Neural progenitor cell (in vitro differentiated cells): Measurements from ENCODE around the gene FAM221B. TPM values are rescaled to one million over a fixed set of nuclear protein-coding genes. Genes with fewer than 3 reads are reported as not detected.

Experiments used
- DNase-seq: peaks from one replicate; pipeline ENCODE4 v3.0.0-alpha.2; 2016; ENCODE audit warnings: low spot score
- H2AFZ ChIP-seq: fragments of 200-600 bp; sonication (generic); replicated peaks from 2 replicates; pipeline ENCODE4 v1.6.1; 2016; ENCODE audit warnings: antibody characterized with exemption
- H3F3A ChIP-seq: fragments of 200-600 bp; sonication (generic); 2 replicates; pipeline ENCODE4 v1.6.1; 2016; ENCODE audit warnings: antibody characterized with exemption, low read depth
- H3K27ac ChIP-seq: fragments of 200-600 bp; sonication (generic); 2 replicates; pipeline ENCODE4 v1.5.1; 2016; ENCODE audit warnings: mild to moderate bottlenecking
- H3K27me3 ChIP-seq: fragments of 200-600 bp; sonication (generic); 2 replicates; pipeline ENCODE4 v1.6.1; 2016; ENCODE audit warnings: mild to moderate bottlenecking, moderate library complexity
- H3K36me3 ChIP-seq: fragments of 200-600 bp; sonication (generic); 2 replicates; pipeline ENCODE4 v1.5.1; 2016
- H3K4me1 ChIP-seq: fragments of 200-600 bp; sonication (generic); 2 replicates; pipeline ENCODE4 v1.6.1; 2016; ENCODE audit warnings: mixed run types
- H3K4me2 ChIP-seq: fragments of 200-600 bp; sonication (generic); 2 replicates; pipeline ENCODE4 v1.6.1; 2016
- H3K4me3 ChIP-seq: fragments of 200-600 bp; sonication (generic); 2 replicates; pipeline ENCODE4 v1.5.1; 2016
- H3K79me2 ChIP-seq: fragments of 200-600 bp; sonication (generic); 2 replicates; pipeline ENCODE4 v1.6.1; 2016; ENCODE audit warnings: low read depth
- H3K9ac ChIP-seq: fragments of 200-600 bp; sonication (generic); 2 replicates; pipeline ENCODE4 v1.6.1; 2016
- H3K9me3 ChIP-seq: fragments of 200-600 bp; sonication (generic); 2 replicates; pipeline ENCODE4 v1.5.1; 2016; ENCODE audit warnings: low read depth
- H4K20me1 ChIP-seq: fragments of 200-600 bp; sonication (generic); 2 replicates; pipeline ENCODE4 v1.6.1; 2016; ENCODE audit warnings: low read depth
- H3K27ac Mint-ChIP-seq: 3 replicates; pipeline ENCODE4 v1.8.0; 2021; ENCODE audit warnings: mixed read lengths
- H3K27me3 Mint-ChIP-seq: 2 replicates; pipeline ENCODE4 v1.8.0; 2022; ENCODE audit warnings: low read depth, mild to moderate bottlenecking, inconsistent platforms, moderate library complexity, mixed read lengths; ENCODE audit not compliant: insufficient read depth
- H3K36me3 Mint-ChIP-seq: 3 replicates; pipeline ENCODE4 v1.8.0; 2021; ENCODE audit warnings: mixed read lengths
- H3K4me1 Mint-ChIP-seq: 3 replicates; pipeline ENCODE4 v1.8.0; 2021; ENCODE audit warnings: mixed read lengths
- H3K4me3 Mint-ChIP-seq: 3 replicates; pipeline ENCODE4 v1.8.0; 2021; ENCODE audit warnings: mild to moderate bottlenecking, moderate library complexity, mixed read lengths
- H3K9me3 Mint-ChIP-seq: 3 replicates; pipeline ENCODE4 v1.8.0; 2020; ENCODE audit warnings: mixed read lengths
- EZH2 ChIP-seq: fragments of 200-600 bp; sonication (generic); IDR thresholded peaks from 2 replicates; pipeline ENCODE4 v1.6.1; 2017; ENCODE audit warnings: antibody characterized with exemption, mild to moderate bottlenecking, moderate library complexity
- EZH2phosphoT487 ChIP-seq: fragments of 200-600 bp; sonication (generic); IDR thresholded peaks from 2 replicates; pipeline ENCODE4 v1.6.1; 2017; ENCODE audit warnings: antibody characterized with exemption
- total RNA-seq: library from RNA; depleted of rRNA; stranded (reverse); fragments of >200 nt; gene quantifications from 2 replicates; pipeline ENCODE4 v1.2.3, GENCODE V29; 2015; ENCODE audit warnings: low replicate concordance
- TF ChIP-seq, protein P1 (sequence below): fragments of 200-600 bp; sonication (generic); IDR thresholded peaks from 2 replicates; pipeline ENCODE4 v1.5.1; 2017; ENCODE audit warnings: antibody characterized with exemption, mild to moderate bottlenecking

Gene FAM221B
- total RNA-seq, 1 donor from 2014 or later, result not detected

DNA sequence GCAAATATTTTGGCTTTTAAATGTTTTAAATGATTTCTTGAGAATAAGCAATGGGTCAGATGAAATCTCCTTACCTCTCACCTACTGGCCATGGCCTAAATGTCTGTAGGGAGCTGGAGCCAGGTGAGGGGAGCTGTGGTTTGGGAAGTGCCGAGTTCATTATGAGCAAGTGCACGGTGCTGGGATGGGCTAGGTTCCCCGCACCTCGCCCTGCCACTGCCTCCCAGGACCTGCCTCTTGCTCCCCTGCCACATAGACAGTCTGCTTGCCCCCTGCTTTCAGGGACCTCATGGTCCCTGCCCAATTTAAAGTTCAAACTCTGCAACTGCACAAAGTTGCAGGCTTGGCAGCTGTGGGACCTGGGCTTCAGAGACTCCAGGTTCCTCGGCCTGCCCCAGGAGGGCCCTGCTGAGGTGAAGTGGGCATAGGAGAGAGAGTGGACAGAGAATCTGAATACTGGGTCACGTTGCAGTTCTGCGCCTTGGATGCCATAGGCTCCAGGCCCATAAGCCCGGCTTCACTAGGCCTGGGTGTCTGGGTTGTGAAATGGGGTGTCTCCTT is 36.2 kb upstream of the FAM221B start:
- no peaks in the 10 kb centered on the region for H3K4me1 ChIP-seq

DNA sequence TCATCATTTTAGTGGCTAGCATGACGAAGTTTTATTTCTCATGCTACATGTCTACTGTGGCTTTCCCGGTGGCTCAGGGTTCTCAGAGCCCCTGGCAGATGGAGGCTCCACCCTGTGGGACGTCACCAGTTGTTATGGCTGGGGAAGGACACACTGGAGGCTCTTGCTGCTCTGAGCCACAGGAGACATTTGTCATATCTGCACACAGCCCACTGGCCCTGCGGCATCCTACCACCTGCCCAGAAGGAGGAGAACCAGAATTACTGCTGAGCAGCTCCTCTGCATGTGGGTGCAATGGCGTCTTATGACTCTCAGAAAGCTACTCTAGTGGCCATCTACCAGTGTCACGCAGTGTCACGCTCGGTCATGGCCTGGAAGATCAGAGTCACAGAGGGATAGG is 35.1 kb upstream of the FAM221B start:
- Histone ChIP-seq H3K27ac (no peak overlapping the region), H3K36me3 (no peaks in the 10 kb centered on the region), H3K4me3 (no peak overlapping the region), H3K79me2 (no peaks in the 10 kb centered on the region), H2AFZ (no peak overlapping the region), H4K20me1 (no peaks in the 10 kb centered on the region), H3F3A (no peaks in the 10 kb centered on the region), H3K9ac (no peak overlapping the region), H3K9me3 (no peaks in the 10 kb centered on the region), H3K4me2 (no peak overlapping the region), H3K4me1 (no peaks in the 10 kb centered on the region), H3K27me3 (peaks cover 4% of the 10 kb centered on the region)
- Mint-ChIP-seq H3K4me3 (no peak overlapping the region), H3K4me1 (peaks cover 2% of the 10 kb centered on the region), H3K27me3 (peaks cover 11% of the 10 kb centered on the region), H3K36me3 (no peaks in the 10 kb centered on the region), H3K9me3 (no peaks in the 10 kb centered on the region), H3K27ac (no peak overlapping the region)
- TF ChIP-seq EZH2 (no peak), EZH2phosphoT487 (no peak)
- TF ChIP-seq, protein P1, sequence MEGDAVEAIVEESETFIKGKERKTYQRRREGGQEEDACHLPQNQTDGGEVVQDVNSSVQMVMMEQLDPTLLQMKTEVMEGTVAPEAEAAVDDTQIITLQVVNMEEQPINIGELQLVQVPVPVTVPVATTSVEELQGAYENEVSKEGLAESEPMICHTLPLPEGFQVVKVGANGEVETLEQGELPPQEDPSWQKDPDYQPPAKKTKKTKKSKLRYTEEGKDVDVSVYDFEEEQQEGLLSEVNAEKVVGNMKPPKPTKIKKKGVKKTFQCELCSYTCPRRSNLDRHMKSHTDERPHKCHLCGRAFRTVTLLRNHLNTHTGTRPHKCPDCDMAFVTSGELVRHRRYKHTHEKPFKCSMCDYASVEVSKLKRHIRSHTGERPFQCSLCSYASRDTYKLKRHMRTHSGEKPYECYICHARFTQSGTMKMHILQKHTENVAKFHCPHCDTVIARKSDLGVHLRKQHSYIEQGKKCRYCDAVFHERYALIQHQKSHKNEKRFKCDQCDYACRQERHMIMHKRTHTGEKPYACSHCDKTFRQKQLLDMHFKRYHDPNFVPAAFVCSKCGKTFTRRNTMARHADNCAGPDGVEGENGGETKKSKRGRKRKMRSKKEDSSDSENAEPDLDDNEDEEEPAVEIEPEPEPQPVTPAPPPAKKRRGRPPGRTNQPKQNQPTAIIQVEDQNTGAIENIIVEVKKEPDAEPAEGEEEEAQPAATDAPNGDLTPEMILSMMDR, result no peak
- no peak for DNase-seq

More for the DNA sequence above, 36.2 kb upstream of the FAM221B start:
- Mint-ChIP-seq H3K4me3 (no peak overlapping the region), H3K4me1 (peaks cover 7% of the 10 kb centered on the region), H3K27ac (no peak overlapping the region), H3K27me3 (peaks cover 11% of the 10 kb centered on the region), H3K36me3 (no peaks in the 10 kb centered on the region), H3K9me3 (no peaks in the 10 kb centered on the region)
- Histone ChIP-seq H3K27ac (no peak overlapping the region), H3K4me2 (no peak overlapping the region), H3K79me2 (no peaks in the 10 kb centered on the region), H3K27me3 (peaks cover 4% of the 10 kb centered on the region), H3K9me3 (no peaks in the 10 kb centered on the region), H4K20me1 (no peaks in the 10 kb centered on the region), H3K9ac (no peak overlapping the region), H3K4me3 (no peak overlapping the region), H2AFZ (no peak overlapping the region), H3F3A (no peaks in the 10 kb centered on the region), H3K36me3 (no peaks in the 10 kb centered on the region)
- no peak for TF ChIP-seq EZH2phosphoT487
- TF ChIP-seq EZH2, result no peak
- TF ChIP-seq, protein P1, result no peak
- no peak for DNase-seq

DNA sequence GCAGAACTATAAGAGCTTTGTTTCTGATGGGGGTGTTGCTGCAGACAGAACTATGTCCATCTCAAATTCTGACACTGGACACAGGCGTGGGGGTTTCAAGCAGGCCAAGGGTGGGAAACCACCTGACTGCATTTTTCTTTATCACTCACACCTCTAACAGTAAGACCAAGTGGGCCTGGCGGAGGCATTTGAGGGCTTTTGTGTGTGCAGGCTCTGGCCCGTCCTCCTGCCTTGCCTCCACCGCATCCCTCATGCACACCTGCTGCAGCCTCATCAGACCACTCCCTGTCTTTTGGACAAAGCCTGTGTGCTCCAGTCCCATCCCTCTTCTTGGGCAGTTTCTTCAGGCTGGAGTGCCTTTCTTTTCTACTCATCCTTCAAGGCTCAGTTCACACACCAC is 33.8 kb upstream of the FAM221B start:
- Histone ChIP-seq H4K20me1 (no peaks in the 10 kb centered on the region), H3K4me3 (no peak overlapping the region), H3K36me3 (no peaks in the 10 kb centered on the region), H2AFZ (no peak overlapping the region), H3K9me3 (no peaks in the 10 kb centered on the region), H3K9ac (no peak overlapping the region), H3K4me1 (no peaks in the 10 kb centered on the region), H3K79me2 (no peaks in the 10 kb centered on the region), H3K4me2 (no peak overlapping the region), H3K27ac (no peak overlapping the region), H3K27me3 (peaks cover 4% of the 10 kb centered on the region), H3F3A (no peaks in the 10 kb centered on the region)
- Mint-ChIP-seq H3K36me3 (no peaks in the 10 kb centered on the region), H3K9me3 (no peaks in the 10 kb centered on the region), H3K27ac (no peak overlapping the region), H3K4me1 (no peaks in the 10 kb centered on the region), H3K4me3 (no peak overlapping the region), H3K27me3 (peaks cover 11% of the 10 kb centered on the region)
- no peak for TF ChIP-seq EZH2phosphoT487
- DNase-seq, result no peak

DNA sequence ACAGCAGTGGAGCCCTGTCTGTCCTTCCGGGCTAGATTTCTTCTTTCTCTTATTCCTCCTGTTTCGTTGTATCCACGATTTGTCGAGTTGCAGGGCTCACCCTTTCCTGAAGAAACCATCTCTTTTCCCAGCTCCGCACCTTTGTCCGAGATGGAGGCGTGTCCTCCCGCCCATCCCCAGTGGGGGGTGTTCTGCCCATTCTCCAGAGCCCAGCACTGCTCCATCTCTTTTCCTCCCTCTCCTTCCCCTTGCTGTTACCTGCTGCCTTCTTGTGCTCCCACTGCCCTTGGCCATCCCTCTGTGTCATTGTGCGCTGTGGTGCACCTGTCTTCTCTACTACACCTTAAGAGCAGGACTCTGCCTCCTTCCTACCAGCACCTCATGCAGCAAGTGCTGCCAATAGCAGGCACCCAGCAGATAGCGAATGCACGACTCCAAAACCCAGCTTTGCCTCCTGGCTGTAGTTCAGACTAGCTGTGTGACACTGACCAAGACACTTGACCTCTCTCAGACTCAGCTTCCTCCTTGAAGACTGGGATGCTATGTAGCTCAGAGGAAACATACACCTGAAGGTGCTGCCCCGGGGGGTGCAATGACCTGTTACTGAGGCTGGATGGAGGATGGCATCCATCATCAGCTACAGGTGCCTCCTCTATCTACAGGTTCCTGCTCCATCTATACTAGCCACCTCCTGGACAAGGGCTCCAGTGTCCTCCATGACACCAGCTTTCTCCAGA is 32.8 kb upstream of the FAM221B start:
- Mint-ChIP-seq H3K4me3 (no peak overlapping the region), H3K9me3 (no peaks in the 10 kb centered on the region), H3K27me3 (peaks cover 11% of the 10 kb centered on the region), H3K36me3 (no peaks in the 10 kb centered on the region), H3K27ac (no peak overlapping the region), H3K4me1 (no peaks in the 10 kb centered on the region)
- no peak overlapping the region for H3K9ac ChIP-seq
- no peak overlapping the region for H2AFZ ChIP-seq
- H3K79me2 ChIP-seq, result no peaks in the 10 kb centered on the region
- no peak for DNase-seq
- H3K27me3 ChIP-seq, result peaks cover 4% of the 10 kb centered on the region
- TF ChIP-seq EZH2phosphoT487 (no peak), EZH2 (no peak)
- TF ChIP-seq, protein P1, result no peak
- H3F3A ChIP-seq, result no peaks in the 10 kb centered on the region
- no peaks in the 10 kb centered on the region for H3K9me3 ChIP-seq
- H3K4me3 ChIP-seq, result no peak overlapping the region
- H3K27ac ChIP-seq, result no peak overlapping the region
- no peaks in the 10 kb centered on the region for H4K20me1 ChIP-seq
- no peak overlapping the region for H3K4me2 ChIP-seq
- no peaks in the 10 kb centered on the region for H3K4me1 ChIP-seq
- no peaks in the 10 kb centered on the region for H3K36me3 ChIP-seq
